Mammary epithelial cell (primary cell): Measurements from ENCODE around the gene NRG2.

Experiments used
- EZH2 ChIP-seq: IDR thresholded peaks from 2 replicates; pipeline ENCODE4 v1.6.1; 2012; ENCODE audit warnings: low read length, inconsistent platforms, borderline replicate concordance
- TF ChIP-seq, protein P1 (sequence below), 2 donors: IDR thresholded peaks in 1 of 2; conservative IDR thresholded peaks in 1 of 2; 2 replicates each; pipeline ENCODE4 v1.5.1; 2011 to 2012; ENCODE audit warnings: inconsistent platforms in 2 of 2, low read length in 2 of 2, mild to moderate bottlenecking in 2 of 2, control low read depth in 1 of 2, low read depth in 1 of 2; ENCODE audit not compliant: insufficient read depth in 1 of 2; ENCODE audit errors: extremely low read depth in 1 of 2

DNA sequence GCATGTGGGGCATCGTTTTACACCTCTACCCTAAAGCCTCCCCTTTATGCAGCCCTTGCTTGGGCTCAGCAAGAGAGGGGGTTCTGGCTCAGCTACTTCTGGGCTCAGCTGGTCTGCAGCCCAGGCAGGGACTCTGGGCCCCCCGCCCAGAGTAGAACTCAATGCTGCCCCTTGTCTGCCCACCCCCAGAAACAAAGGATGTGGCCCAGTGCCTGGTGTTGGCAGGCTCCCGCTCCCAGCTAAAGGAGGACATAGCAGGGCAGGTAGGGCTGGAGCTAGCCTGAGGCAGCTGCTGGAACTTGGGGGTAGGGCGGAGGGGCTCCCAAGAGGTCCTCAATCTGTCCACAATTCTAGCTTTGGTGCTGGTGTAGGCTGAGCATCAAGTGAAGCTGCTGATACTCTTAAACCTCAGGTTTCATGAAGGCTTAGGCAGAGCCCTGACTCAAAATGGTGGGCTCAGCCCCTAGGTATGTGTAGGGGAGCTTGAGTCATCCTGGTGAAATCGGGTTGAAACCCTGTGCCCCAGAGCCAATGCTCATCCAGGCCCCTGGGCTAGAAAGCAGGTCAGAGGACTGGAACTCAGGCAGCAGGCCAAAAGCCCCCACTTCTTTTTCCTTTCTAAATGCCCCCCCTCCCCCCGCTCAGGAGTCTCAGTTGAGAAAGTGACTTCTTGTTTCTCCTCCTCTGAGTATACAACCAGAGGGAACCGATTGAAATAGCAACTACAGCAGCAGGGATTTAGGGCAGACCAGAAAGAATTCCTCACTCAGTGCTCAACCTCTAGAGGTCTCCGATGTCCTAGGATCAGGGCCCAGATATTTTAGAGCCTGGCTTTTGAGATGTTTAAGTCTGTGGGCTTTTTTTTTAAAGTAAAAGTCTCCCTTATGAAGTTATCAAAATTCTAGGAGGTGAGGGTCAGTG lies 236.1 kb downstream of the NRG2 start:
- TF ChIP-seq, protein P1, sequence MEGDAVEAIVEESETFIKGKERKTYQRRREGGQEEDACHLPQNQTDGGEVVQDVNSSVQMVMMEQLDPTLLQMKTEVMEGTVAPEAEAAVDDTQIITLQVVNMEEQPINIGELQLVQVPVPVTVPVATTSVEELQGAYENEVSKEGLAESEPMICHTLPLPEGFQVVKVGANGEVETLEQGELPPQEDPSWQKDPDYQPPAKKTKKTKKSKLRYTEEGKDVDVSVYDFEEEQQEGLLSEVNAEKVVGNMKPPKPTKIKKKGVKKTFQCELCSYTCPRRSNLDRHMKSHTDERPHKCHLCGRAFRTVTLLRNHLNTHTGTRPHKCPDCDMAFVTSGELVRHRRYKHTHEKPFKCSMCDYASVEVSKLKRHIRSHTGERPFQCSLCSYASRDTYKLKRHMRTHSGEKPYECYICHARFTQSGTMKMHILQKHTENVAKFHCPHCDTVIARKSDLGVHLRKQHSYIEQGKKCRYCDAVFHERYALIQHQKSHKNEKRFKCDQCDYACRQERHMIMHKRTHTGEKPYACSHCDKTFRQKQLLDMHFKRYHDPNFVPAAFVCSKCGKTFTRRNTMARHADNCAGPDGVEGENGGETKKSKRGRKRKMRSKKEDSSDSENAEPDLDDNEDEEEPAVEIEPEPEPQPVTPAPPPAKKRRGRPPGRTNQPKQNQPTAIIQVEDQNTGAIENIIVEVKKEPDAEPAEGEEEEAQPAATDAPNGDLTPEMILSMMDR (conservative IDR thresholded peaks at IDR 0.05 in 1 of 2, IDR thresholded peaks at IDR 0.05 in 1 of 2; ENCODE audit: extremely low read depth in 1 of 2, insufficient read depth in 1 of 2, low read depth in 1 of 2, low read length in 2 of 2), result no peak
- TF ChIP-seq EZH2, result no peak
